HepG2 (cell line): Measurements from ENCODE around the gene ACVR1B. TPM values are rescaled to one million over a fixed set of nuclear protein-coding genes. Genes with fewer than 3 reads are reported as not detected.

Experiments used
- CBX2 ChIP-seq, 2 experiments: fragments of 200-600 bp in 1 of 2; sonication (generic); formaldehyde crosslinking in 1 of 2; IDR thresholded peaks; 2 replicates each; pipeline versions ENCODE4 v1.7.0 to v1.8.1; 2018 to 2022; ENCODE audit warnings: low read depth in 2 of 2, low read length in 1 of 2, mild to moderate bottlenecking in 1 of 2, missing genetic modification reagents in 1 of 2
- DZIP1 ChIP-seq: sonication (generic); formaldehyde crosslinking; IDR thresholded peaks from 2 replicates; pipeline ENCODE4 v1.5.0; 2020; ENCODE audit warnings: mild to moderate bottlenecking, missing genetic modification reagents
- HOXA3 ChIP-seq: sonication (generic); formaldehyde crosslinking; IDR thresholded peaks from 2 replicates; pipeline ENCODE4 v1.5.0; 2020; ENCODE audit warnings: missing genetic modification reagents
- JUND ChIP-seq: sonication (generic); formaldehyde crosslinking; IDR thresholded peaks from 2 replicates; pipeline ENCODE4 v1.8.0; 2022; ENCODE audit warnings: mild to moderate bottlenecking, missing genetic modification reagents
- RARA ChIP-seq: IDR thresholded peaks from 2 replicates; pipeline ENCODE4 v1.6.1; 2016; ENCODE audit warnings: missing genetic modification reagents, missing compliant biosample characterization
- TCF12 ChIP-seq, 2 experiments: fragments of 450-650 bp in 1 of 2; sonication (generic) in 1 of 2; formaldehyde crosslinking in 1 of 2; IDR thresholded peaks; 2 replicates each; pipeline versions ENCODE4 v1.6.1 to v1.8.0; 2017 to 2022; ENCODE audit warnings: antibody characterized with exemption in 1 of 2, mild to moderate bottlenecking in 1 of 2, missing genetic modification reagents in 1 of 2, moderate library complexity in 1 of 2
- ZFP36L2 ChIP-seq: sonication (generic); formaldehyde crosslinking; IDR thresholded peaks from 2 replicates; pipeline ENCODE4 v1.4.0; 2020; ENCODE audit warnings: missing genetic modification reagents
- ZFYVE20 ChIP-seq: sonication (generic); formaldehyde crosslinking; IDR thresholded peaks from 2 replicates; pipeline ENCODE4 v1.8.0; 2023; ENCODE audit warnings: low read depth, mild to moderate bottlenecking, moderate library complexity, missing genetic modification reagents, borderline replicate concordance
- ZKSCAN1 ChIP-seq: fragments of 150-350 bp; IDR thresholded peaks from 2 replicates; pipeline ENCODE4 v1.6.1; 2014; ENCODE audit warnings: low read length
- ZNF331 ChIP-seq: sonication (generic); formaldehyde crosslinking; IDR thresholded peaks from 2 replicates; pipeline ENCODE4 v1.4.0; 2020; ENCODE audit warnings: missing genetic modification reagents
- ZNF446 ChIP-seq: sonication (generic); formaldehyde crosslinking; IDR thresholded peaks from 2 replicates; pipeline ENCODE4 v1.5.0; 2020; ENCODE audit warnings: mild to moderate bottlenecking, missing genetic modification reagents
- ZNF501 ChIP-seq: sonication (generic); formaldehyde crosslinking; IDR thresholded peaks from 2 replicates; pipeline ENCODE4 v1.5.1; 2020; ENCODE audit warnings: mild to moderate bottlenecking, moderate library complexity, missing genetic modification reagents
- ZNF674 ChIP-seq: sonication (generic); formaldehyde crosslinking; IDR thresholded peaks from 2 replicates; pipeline ENCODE4 v1.5.0; 2020; ENCODE audit warnings: low read depth, mild to moderate bottlenecking, missing genetic modification reagents
- polyA plus RNA-seq, 8 experiments: library from polyadenylated mRNA; depleted of rRNA in 3 of 8; stranded (reverse) in 7 of 8; unstranded in 1 of 8; fragments of >200 nt; fragmentation: Illumina TruSeq in 4 of 8; extraction: Trizol in 4 of 8; gene quantifications; 2 replicates each; pipeline versions ENCODE4 v1.2.1 to v1.2.3, GENCODE V29; 2011 to 2016; ENCODE audit warnings: low read depth in 4 of 8, missing spikeins in 1 of 8, mixed read lengths in 1 of 8; ENCODE audit not compliant: insufficient read depth in 1 of 8
- total RNA-seq, 5 experiments: library from RNA; depleted of rRNA; stranded (reverse); fragments of >200 nt; fragmentation: Illumina TruSeq; extraction: Trizol; gene quantifications; 2 replicates each; pipeline ENCODE4 v1.2.3, GENCODE V29; 2016; ENCODE audit warnings: low read depth in 1 of 5
- TF ChIP-seq, protein P1 (sequence below): sonication (generic); formaldehyde crosslinking; IDR thresholded peaks from 2 replicates; pipeline ENCODE4 v1.4.0; 2020; ENCODE audit warnings: missing genetic modification reagents
- TF ChIP-seq, protein P2 (sequence below): sonication (generic); formaldehyde crosslinking; IDR thresholded peaks from 2 replicates; pipeline ENCODE4 v1.4.0; 2020; ENCODE audit warnings: missing genetic modification reagents, mild to moderate bottlenecking, borderline replicate concordance
- TF ChIP-seq, protein P3 (sequence below): sonication (generic); formaldehyde crosslinking; IDR thresholded peaks from 2 replicates; pipeline ENCODE4 v1.4.0; 2020; ENCODE audit warnings: missing genetic modification reagents
- TF ChIP-seq, protein P4 (sequence below): sonication (generic); formaldehyde crosslinking; IDR thresholded peaks from 2 replicates; pipeline ENCODE4 v1.4.0; 2020; ENCODE audit warnings: missing genetic modification reagents

The ACVR1B gene
- total and polyA plus RNA-seq, 2 of the 13 experiments (the other 11 are each of a cell fraction or from before 2014, with no cell fraction given): 8.9 to 12.1 TPM

- TF ChIP-seq, protein P1, sequence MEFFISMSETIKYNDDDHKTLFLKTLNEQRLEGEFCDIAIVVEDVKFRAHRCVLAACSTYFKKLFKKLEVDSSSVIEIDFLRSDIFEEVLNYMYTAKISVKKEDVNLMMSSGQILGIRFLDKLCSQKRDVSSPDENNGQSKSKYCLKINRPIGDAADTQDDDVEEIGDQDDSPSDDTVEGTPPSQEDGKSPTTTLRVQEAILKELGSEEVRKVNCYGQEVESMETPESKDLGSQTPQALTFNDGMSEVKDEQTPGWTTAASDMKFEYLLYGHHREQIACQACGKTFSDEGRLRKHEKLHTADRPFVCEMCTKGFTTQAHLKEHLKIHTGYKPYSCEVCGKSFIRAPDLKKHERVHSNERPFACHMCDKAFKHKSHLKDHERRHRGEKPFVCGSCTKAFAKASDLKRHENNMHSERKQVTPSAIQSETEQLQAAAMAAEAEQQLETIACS (CRISPR knock-in tag): no peak
- TF ChIP-seq ZFYVE20 (CRISPR knock-in tag) (no peak), ZFP36L2 (CRISPR knock-in tag) (no peak), ZNF501 (CRISPR knock-in tag) (peak; percentile 66; the same call in 1 of the 2 replicates), DZIP1 (CRISPR knock-in tag) (no peak), CBX2 (IDR thresholded peaks at IDR 0.05; ENCODE audit: low read depth, low read length) (no peak), CBX2 (CRISPR knock-in tag; IDR thresholded peaks at IDR 0.05; ENCODE audit: low read depth) (no peak), RARA (peak; percentile 79), ZNF446 (CRISPR knock-in tag) (no peak), ZNF674 (CRISPR knock-in tag) (no peak), JUND (CRISPR knock-in tag) (0 out of 2 replicates have a peak, but pooled peaks have one; percentile 46), ZKSCAN1 (no peak), TCF12 (IDR thresholded peaks at IDR 0.05) (no peak), TCF12 (CRISPR knock-in tag; IDR thresholded peaks at IDR 0.05) (no peak), HOXA3 (CRISPR knock-in tag) (0 out of 2 replicates have a peak, but pooled peaks have one; percentile 25), ZNF331 (CRISPR knock-in tag) (peak; percentile 22)
- TF ChIP-seq, protein P2, sequence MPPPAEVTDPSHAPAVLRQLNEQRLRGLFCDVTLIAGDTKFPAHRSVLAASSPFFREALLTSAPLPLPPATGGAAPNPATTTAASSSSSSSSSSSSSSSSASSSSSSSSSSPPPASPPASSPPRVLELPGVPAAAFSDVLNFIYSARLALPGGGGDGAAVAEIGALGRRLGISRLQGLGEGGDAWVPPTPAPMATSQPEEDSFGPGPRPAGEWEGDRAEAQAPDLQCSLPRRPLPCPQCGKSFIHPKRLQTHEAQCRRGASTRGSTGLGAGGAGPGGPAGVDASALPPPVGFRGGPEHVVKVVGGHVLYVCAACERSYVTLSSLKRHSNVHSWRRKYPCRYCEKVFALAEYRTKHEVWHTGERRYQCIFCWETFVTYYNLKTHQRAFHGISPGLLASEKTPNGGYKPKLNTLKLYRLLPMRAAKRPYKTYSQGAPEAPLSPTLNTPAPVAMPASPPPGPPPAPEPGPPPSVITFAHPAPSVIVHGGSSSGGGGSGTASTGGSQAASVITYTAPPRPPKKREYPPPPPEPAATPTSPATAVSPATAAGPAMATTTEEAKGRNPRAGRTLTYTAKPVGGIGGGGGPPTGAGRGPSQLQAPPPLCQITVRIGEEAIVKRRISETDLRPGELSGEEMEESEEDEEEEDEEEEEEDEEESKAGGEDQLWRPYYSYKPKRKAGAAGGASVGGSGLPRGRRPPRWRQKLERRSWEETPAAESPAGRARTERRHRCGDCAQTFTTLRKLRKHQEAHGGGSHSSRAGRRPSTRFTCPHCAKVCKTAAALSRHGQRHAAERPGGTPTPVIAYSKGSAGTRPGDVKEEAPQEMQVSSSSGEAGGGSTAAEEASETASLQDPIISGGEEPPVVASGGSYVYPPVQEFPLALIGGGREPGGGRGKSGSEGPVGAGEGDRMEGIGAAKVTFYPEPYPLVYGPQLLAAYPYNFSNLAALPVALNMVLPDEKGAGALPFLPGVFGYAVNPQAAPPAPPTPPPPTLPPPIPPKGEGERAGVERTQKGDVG (CRISPR knock-in tag): no peak
- TF ChIP-seq, protein P3, sequence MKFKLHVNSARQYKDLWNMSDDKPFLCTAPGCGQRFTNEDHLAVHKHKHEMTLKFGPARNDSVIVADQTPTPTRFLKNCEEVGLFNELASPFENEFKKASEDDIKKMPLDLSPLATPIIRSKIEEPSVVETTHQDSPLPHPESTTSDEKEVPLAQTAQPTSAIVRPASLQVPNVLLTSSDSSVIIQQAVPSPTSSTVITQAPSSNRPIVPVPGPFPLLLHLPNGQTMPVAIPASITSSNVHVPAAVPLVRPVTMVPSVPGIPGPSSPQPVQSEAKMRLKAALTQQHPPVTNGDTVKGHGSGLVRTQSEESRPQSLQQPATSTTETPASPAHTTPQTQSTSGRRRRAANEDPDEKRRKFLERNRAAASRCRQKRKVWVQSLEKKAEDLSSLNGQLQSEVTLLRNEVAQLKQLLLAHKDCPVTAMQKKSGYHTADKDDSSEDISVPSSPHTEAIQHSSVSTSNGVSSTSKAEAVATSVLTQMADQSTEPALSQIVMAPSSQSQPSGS (CRISPR knock-in tag): no peak
- TF ChIP-seq, protein P4, sequence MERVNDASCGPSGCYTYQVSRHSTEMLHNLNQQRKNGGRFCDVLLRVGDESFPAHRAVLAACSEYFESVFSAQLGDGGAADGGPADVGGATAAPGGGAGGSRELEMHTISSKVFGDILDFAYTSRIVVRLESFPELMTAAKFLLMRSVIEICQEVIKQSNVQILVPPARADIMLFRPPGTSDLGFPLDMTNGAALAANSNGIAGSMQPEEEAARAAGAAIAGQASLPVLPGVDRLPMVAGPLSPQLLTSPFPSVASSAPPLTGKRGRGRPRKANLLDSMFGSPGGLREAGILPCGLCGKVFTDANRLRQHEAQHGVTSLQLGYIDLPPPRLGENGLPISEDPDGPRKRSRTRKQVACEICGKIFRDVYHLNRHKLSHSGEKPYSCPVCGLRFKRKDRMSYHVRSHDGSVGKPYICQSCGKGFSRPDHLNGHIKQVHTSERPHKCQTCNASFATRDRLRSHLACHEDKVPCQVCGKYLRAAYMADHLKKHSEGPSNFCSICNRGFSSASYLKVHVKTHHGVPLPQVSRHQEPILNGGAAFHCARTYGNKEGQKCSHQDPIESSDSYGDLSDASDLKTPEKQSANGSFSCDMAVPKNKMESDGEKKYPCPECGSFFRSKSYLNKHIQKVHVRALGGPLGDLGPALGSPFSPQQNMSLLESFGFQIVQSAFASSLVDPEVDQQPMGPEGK (CRISPR knock-in tag): peak; percentile 79
Observed at GRCh38 chr12:52010692-52011601, 59.4 kb downstream of the ACVR1B start (continued).
